SK-N-SH treated with all-trans-retinoic acid at 6 μM for 48 hours (cell line): ENCODE data around the gene C17orf50.

Experiments
- ATAC-seq: fragments of 200-7000 bp; cut with Tn5 transposase; 3 replicates; pipeline ENCODE4 v1.9.1; 2020; ENCODE audit warnings: mild to moderate bottlenecking, moderate library complexity
- ARNTL ChIP-seq: fragments of 450-650 bp; formaldehyde crosslinking; IDR thresholded peaks from 2 replicates; pipeline ENCODE4 v1.5.0; 2020; ENCODE audit warnings: low read depth, mild to moderate bottlenecking, moderate library complexity, borderline replicate concordance
- CREB5 ChIP-seq: fragments of 250-450 bp; sonication (Bioruptor Pico); IDR thresholded peaks from 2 replicates; pipeline ENCODE4 v1.5.1; 2020; ENCODE audit warnings: low read depth, mild to moderate bottlenecking, moderate library complexity
- CSDC2 ChIP-seq: fragments of 250-450 bp; sonication (Bioruptor Pico); IDR thresholded peaks from 2 replicates; pipeline ENCODE4 v1.5.0; 2020; ENCODE audit warnings: mild to moderate bottlenecking, moderate library complexity
- CSRNP3 ChIP-seq: fragments of 250-450 bp; sonication (Bioruptor Pico); IDR thresholded peaks from 2 replicates; pipeline ENCODE4 v1.5.1; 2021; ENCODE audit warnings: mild to moderate bottlenecking, moderate library complexity
- ESRRG ChIP-seq: fragments of 250-450 bp; sonication (Bioruptor Pico); IDR thresholded peaks from 2 replicates; pipeline ENCODE4 v1.6.1; 2021; ENCODE audit warnings: mild to moderate bottlenecking
- GLIS3 ChIP-seq: fragments of 250-450 bp; sonication (Bioruptor Pico); IDR thresholded peaks from 2 replicates; pipeline ENCODE4 v1.5.0; 2020; ENCODE audit warnings: mild to moderate bottlenecking, moderate library complexity
- ISL1 ChIP-seq: fragments of 250-450 bp; sonication (Bioruptor Pico); IDR thresholded peaks from 2 replicates; pipeline ENCODE4 v2.1.2; 2022; ENCODE audit warnings: mild to moderate bottlenecking, moderate library complexity
- OSR1 ChIP-seq: fragments of 250-450 bp; sonication (Bioruptor Pico); IDR thresholded peaks from 2 replicates; pipeline ENCODE4 v1.8.0; 2022; ENCODE audit warnings: moderate library complexity, mild to moderate bottlenecking, inconsistent platforms
- PATZ1 ChIP-seq: fragments of 250-450 bp; sonication (Bioruptor Pico); IDR thresholded peaks from 2 replicates; pipeline ENCODE4 v1.8.0; 2020; ENCODE audit warnings: mild to moderate bottlenecking, moderate library complexity, borderline replicate concordance
- POU6F1 ChIP-seq: fragments of 250-450 bp; sonication (Bioruptor Pico); IDR thresholded peaks from 2 replicates; pipeline ENCODE4 v1.8.0; 2021; ENCODE audit warnings: low read depth, mild to moderate bottlenecking, moderate library complexity, borderline replicate concordance
- PPARA ChIP-seq: fragments of 250-450 bp; sonication (Bioruptor Pico); IDR thresholded peaks from 2 replicates; pipeline ENCODE4 v1.5.0; 2020; ENCODE audit warnings: mild to moderate bottlenecking, borderline replicate concordance
- RARB ChIP-seq: fragments of 250-450 bp; sonication (Bioruptor Pico); IDR thresholded peaks from 2 replicates; pipeline ENCODE4 v1.8.0; 2021; ENCODE audit warnings: mild to moderate bottlenecking, moderate library complexity
- SNAI2 ChIP-seq: fragments of 250-450 bp; sonication (Bioruptor Pico); IDR thresholded peaks from 2 replicates; pipeline ENCODE4 v1.5.0; 2020; ENCODE audit warnings: mild to moderate bottlenecking, moderate library complexity
- TCF4 ChIP-seq: fragments of 250-450 bp; sonication (Bioruptor Pico); IDR thresholded peaks from 2 replicates; pipeline ENCODE4 v1.8.0; 2021; ENCODE audit warnings: mild to moderate bottlenecking, moderate library complexity, borderline replicate concordance
- TOX ChIP-seq: fragments of 250-450 bp; sonication (Bioruptor Pico); IDR thresholded peaks from 2 replicates; pipeline ENCODE4 v1.8.0; 2021; ENCODE audit warnings: mild to moderate bottlenecking, moderate library complexity, borderline replicate concordance
- TSHZ2 ChIP-seq: fragments of 250-450 bp; sonication (Bioruptor Pico); IDR thresholded peaks from 2 replicates; pipeline ENCODE4 v1.5.0; 2020; ENCODE audit warnings: mild to moderate bottlenecking, moderate library complexity
- ZC3H10 ChIP-seq: fragments of 250-450 bp; sonication (Bioruptor Pico); IDR thresholded peaks from 2 replicates; pipeline ENCODE4 v1.5.1; 2021; ENCODE audit warnings: mild to moderate bottlenecking, moderate library complexity
- ZFP3 ChIP-seq: fragments of 250-450 bp; sonication (Bioruptor Pico); IDR thresholded peaks from 2 replicates; pipeline ENCODE4 v1.5.0; 2020; ENCODE audit warnings: mild to moderate bottlenecking, moderate library complexity
- ZFP30 ChIP-seq: fragments of 450-650 bp; formaldehyde crosslinking; IDR thresholded peaks from 2 replicates; pipeline ENCODE4 v1.5.0; 2022; ENCODE audit warnings: mild to moderate bottlenecking, moderate library complexity
- ZNF565 ChIP-seq: fragments of 450-650 bp; formaldehyde crosslinking; conservative IDR thresholded peaks from 2 replicates; pipeline ENCODE4 v1.5.0; 2020; ENCODE audit warnings: low read depth, mild to moderate bottlenecking, moderate library complexity
- ZNF70 ChIP-seq: fragments of 450-650 bp; formaldehyde crosslinking; IDR thresholded peaks from 2 replicates; pipeline ENCODE4 v1.5.0; 2020; ENCODE audit warnings: mild to moderate bottlenecking, moderate library complexity
- ZNF8 ChIP-seq: fragments of 450-650 bp; formaldehyde crosslinking; IDR thresholded peaks from 2 replicates; pipeline ENCODE4 v1.5.0; 2020; ENCODE audit warnings: mild to moderate bottlenecking, moderate library complexity

Gene C17orf50

GRCh38 chr17:35811759-35812158, 51.1 kb downstream of the C17orf50 start:
- no peak for ATAC-seq
- TF ChIP-seq ZNF70 (CRISPR knock-in tag) (no peak), ESRRG (CRISPR knock-in tag) (no peak), ZNF8 (no peak), RARB (CRISPR knock-in tag) (no peak), ISL1 (no peak), SNAI2 (no peak), ARNTL (CRISPR knock-in tag) (no peak), TOX (CRISPR knock-in tag) (no peak), CSDC2 (CRISPR knock-in tag) (no peak), ZNF565 (CRISPR knock-in tag) (no peak), CSRNP3 (CRISPR knock-in tag) (no peak), TSHZ2 (CRISPR knock-in tag) (no peak), ZFP3 (CRISPR knock-in tag) (no peak), PATZ1 (CRISPR knock-in tag) (no peak)

- ATAC-seq: no peak
- TF ChIP-seq ESRRG (CRISPR knock-in tag): no peak
- no peak for TF ChIP-seq ZFP30 (CRISPR knock-in tag)
- TF ChIP-seq ISL1: no peak
- TF ChIP-seq CREB5 (CRISPR knock-in tag): no peak
- no peak for TF ChIP-seq RARB (CRISPR knock-in tag)
- TF ChIP-seq ZFP3 (CRISPR knock-in tag): no peak
- no peak for TF ChIP-seq TSHZ2 (CRISPR knock-in tag)
- TF ChIP-seq TOX (CRISPR knock-in tag): no peak
- TF ChIP-seq GLIS3: no peak
- no peak for TF ChIP-seq TCF4 (CRISPR knock-in tag)
- no peak for TF ChIP-seq OSR1 (CRISPR knock-in tag)
- no peak for TF ChIP-seq PPARA (CRISPR knock-in tag)
- no peak for TF ChIP-seq CSRNP3 (CRISPR knock-in tag)
- no peak for TF ChIP-seq ZNF565 (CRISPR knock-in tag)
- no peak for TF ChIP-seq PATZ1 (CRISPR knock-in tag)
- TF ChIP-seq POU6F1 (CRISPR knock-in tag): no peak
- no peak for TF ChIP-seq ARNTL (CRISPR knock-in tag)
- no peak for TF ChIP-seq ZC3H10 (CRISPR knock-in tag)
These were observed 51.8 kb downstream of the C17orf50 start for GRCh38 chr17:35812456-35812855.
